Breast epithelium (tissue), 3 donors: Measurements from ENCODE around the gene HIBCH.

Experiments used
- CTCF ChIP-seq, 3 donors: fragments of 450-650 bp; IDR thresholded peaks; one replicate each; pipeline ENCODE4 v1.5.1; 2016 to 2017; ENCODE audit warnings: antibody characterized with exemption in 3 of 3, mild to moderate bottlenecking in 3 of 3, moderate library complexity in 3 of 3
- POLR2A ChIP-seq: fragments of 450-650 bp; IDR thresholded peaks from one replicate; pipeline ENCODE4 v1.6.1; 2016; ENCODE audit warnings: antibody characterized with exemption, mild to moderate bottlenecking, moderate library complexity
- POLR2AphosphoS5 ChIP-seq, 3 donors: sonication (generic); formaldehyde crosslinking; IDR thresholded peaks; one replicate each; pipeline ENCODE4 v1.6.1; 2017; ENCODE audit warnings: antibody characterized with exemption in 3 of 3

GRCh38 chr2:190183539-190183938, 136.1 kb downstream of the HIBCH start:
- TF ChIP-seq POLR2A, result no peak
- TF ChIP-seq CTCF (IDR thresholded peaks at IDR 0.05), result peak in 1 of 3 donors; percentile 20
- TF ChIP-seq POLR2AphosphoS5 (IDR thresholded peaks at IDR 0.05), result no peak
